ENCODE measurements around the gene TMPRSS2.

The TMPRSS2 gene

DNA sequence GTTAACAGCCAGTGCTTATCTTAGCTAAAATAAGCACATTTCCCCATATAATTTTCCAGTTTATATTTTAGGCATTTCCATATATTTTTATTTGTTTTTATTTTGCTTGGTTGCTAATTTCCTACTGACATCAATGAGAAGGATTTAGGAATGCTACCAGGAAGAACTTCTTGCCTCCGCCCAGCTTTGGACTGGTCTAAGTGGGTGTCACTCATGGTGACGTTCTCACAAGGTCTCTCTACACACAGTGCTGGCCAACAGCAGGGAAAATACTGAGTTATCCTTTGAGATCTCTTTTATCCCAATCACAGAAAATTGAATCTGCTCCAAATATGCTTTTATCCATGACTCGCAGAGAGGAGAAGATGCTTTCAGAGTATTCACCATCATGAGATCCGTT is 68.7 kb downstream of the TMPRSS2 start:
- Histone ChIP-seq H3K27ac (ENCODE audit: extremely low read depth, low read depth, low read length) (no peak overlapping the region), H3K9me3 (ENCODE audit: control insufficient read depth, insufficient read depth, low read depth, low read length) (no peaks in the 10 kb centered on the region), H3K4me1 (ENCODE audit: control insufficient read depth, insufficient read depth, low read length) (no peaks in the 10 kb centered on the region), H3K4me3 (ENCODE audit: low read depth, low read length) (no peak overlapping the region), H3K36me3 (ENCODE audit: control insufficient read depth in 2 of 2, insufficient read depth in 1 of 2, low read length in 2 of 2) (peaks cover 0 to 6% of the 10 kb centered on the region in 2 experiments; a peak in 1 of 3 replicates)
- TF ChIP-seq ZNF600 (tag by site-specific recombination; IDR thresholded peaks at IDR 0.05) (no peak), ZNF837 (tag by site-specific recombination; IDR thresholded peaks at IDR 0.05) (no peak), BCL11B (tag by site-specific recombination; IDR thresholded peaks at IDR 0.05; ENCODE audit: low read depth) (no peak), ZNF473 (tag by site-specific recombination; IDR thresholded peaks at IDR 0.05) (no peak), ZNF843 (tag by site-specific recombination; IDR thresholded peaks at IDR 0.05) (no peak), GLI2 (tag by site-specific recombination; IDR thresholded peaks at IDR 0.05; ENCODE audit: borderline replicate concordance, low read depth) (no peak), ZFP41 (tag by site-specific recombination; IDR thresholded peaks at IDR 0.05; ENCODE audit: borderline replicate concordance) (no peak), ZNF223 (tag by site-specific recombination; IDR thresholded peaks at IDR 0.05) (no peak), ZNF140 (tag by site-specific recombination; IDR thresholded peaks at IDR 0.05) (no peak)
- TF ChIP-seq, protein P1, sequence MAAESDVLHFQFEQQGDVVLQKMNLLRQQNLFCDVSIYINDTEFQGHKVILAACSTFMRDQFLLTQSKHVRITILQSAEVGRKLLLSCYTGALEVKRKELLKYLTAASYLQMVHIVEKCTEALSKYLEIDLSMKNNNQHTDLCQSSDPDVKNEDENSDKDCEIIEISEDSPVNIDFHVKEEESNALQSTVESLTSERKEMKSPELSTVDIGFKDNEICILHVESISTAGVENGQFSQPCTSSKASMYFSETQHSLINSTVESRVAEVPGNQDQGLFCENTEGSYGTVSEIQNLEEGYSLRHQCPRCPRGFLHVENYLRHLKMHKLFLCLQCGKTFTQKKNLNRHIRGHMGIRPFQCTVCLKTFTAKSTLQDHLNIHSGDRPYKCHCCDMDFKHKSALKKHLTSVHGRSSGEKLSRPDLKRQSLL (tag by site-specific recombination; IDR thresholded peaks at IDR 0.05) = no peak
- ChIA-PET CTCF (no interaction called here), POLR2A (no interaction called here)

GRCh38 chr21:41438425-41439113 is 69.4 kb downstream of the TMPRSS2 start:
- H3K4me3 ChIP-seq (ENCODE audit: low read depth, low read length) = no peak overlapping the region
- H3K27ac ChIP-seq (ENCODE audit: extremely low read depth, low read depth, low read length) = no peak overlapping the region
- H3K36me3 ChIP-seq (ENCODE audit: control insufficient read depth in 2 of 2, insufficient read depth in 1 of 2, low read length in 2 of 2) = peaks cover 0 to 6% of the 10 kb centered on the region in 2 experiments; a peak in 1 of 3 replicates
- TF ChIP-seq, protein P2, sequence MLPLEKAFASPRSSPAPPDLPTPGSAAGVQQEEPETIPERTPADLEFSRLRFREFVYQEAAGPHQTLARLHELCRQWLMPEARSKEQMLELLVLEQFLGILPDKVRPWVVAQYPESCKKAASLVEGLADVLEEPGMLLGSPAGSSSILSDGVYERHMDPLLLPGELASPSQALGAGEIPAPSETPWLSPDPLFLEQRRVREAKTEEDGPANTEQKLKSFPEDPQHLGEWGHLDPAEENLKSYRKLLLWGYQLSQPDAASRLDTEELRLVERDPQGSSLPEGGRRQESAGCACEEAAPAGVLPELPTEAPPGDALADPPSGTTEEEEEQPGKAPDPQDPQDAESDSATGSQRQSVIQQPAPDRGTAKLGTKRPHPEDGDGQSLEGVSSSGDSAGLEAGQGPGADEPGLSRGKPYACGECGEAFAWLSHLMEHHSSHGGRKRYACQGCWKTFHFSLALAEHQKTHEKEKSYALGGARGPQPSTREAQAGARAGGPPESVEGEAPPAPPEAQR (tag by site-specific recombination; IDR thresholded peaks at IDR 0.05) = no peak
- TF ChIP-seq ZNF621 (tag by site-specific recombination; IDR thresholded peaks at IDR 0.05) (no peak), ZNF37A (tag by site-specific recombination; IDR thresholded peaks at IDR 0.05) (no peak), YY2 (tag by site-specific recombination; IDR thresholded peaks at IDR 0.05) (no peak), ZNF148 (tag by site-specific recombination; IDR thresholded peaks at IDR 0.05; ENCODE audit: borderline replicate concordance) (no peak), ZNF398 (tag by site-specific recombination; IDR thresholded peaks at IDR 0.05) (no peak), PRDM2 (tag by site-specific recombination; IDR thresholded peaks at IDR 0.05; ENCODE audit: borderline replicate concordance) (no peak), MEIS1 (CRISPR knock-in tag; IDR thresholded peaks at IDR 0.05; ENCODE audit: borderline replicate concordance) (no peak), ZBTB7A (tag by site-specific recombination; IDR thresholded peaks at IDR 0.05; ENCODE audit: low read depth) (no peak), ZNF473 (tag by site-specific recombination; IDR thresholded peaks at IDR 0.05) (no peak)
- TF ChIP-seq, protein P3, sequence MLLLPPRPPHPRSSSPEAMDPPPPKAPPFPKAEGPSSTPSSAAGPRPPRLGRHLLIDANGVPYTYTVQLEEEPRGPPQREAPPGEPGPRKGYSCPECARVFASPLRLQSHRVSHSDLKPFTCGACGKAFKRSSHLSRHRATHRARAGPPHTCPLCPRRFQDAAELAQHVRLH (tag by site-specific recombination; IDR thresholded peaks at IDR 0.05) = no peak
- POLR2A ChIA-PET = no interaction called here
- H3K4me1 ChIP-seq (ENCODE audit: control insufficient read depth, insufficient read depth, low read length) = no peaks in the 10 kb centered on the region
- H3K9me3 ChIP-seq (ENCODE audit: control insufficient read depth, insufficient read depth, low read depth, low read length) = no peaks in the 10 kb centered on the region
- CTCF ChIA-PET = no interaction called here

All from HEK293 (cell line).